ENCODE results near the gene ME3. TPM values are rescaled to one million over a fixed set of nuclear protein-coding genes. Genes with fewer than 3 reads are reported as not detected.

The ME3 gene
- total RNA-seq, 1 experiment from 2014 or later, result 83.8 TPM

DNA sequence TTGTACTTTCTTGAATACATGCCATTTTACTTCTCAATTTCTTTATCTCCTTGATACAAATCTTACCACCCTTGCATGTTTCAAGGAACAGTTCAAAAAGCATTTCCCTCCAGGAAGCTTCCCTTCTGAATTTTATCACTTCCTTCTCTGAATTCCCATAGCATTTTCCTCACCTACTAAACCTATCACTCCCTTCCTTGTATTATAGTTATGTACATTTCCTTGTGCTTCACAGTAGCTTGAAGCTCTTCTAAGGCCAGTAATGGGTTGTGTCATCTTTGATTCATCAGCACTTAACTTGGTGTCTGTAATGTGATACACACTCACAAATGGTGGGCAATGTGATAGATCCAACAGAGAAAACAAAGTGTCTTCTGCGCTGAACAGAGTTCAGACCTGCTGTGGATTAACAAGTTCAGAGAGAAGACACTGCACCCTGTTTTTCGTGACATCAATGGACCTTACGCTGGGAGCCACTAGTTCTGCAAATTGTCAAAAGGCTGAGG, 170.2 kb downstream of the ME3 start:
- POLR2A ChIA-PET (ENCODE audit: unreplicated experiment), result no interaction called here
- Histone ChIP-seq H3K9me2 (replicated peaks; ENCODE audit: low read length) (no peaks in the 10 kb centered on the region), H3K4me2 (ENCODE audit: low read length) (no peak overlapping the region), H3K9ac (ENCODE audit: low read length) (no peak overlapping the region), H3K9me3 (ENCODE audit: low read length) (no peaks in the 10 kb centered on the region), H2AFZ (ENCODE audit: low read length) (no peak overlapping the region), H3K27me3 (ENCODE audit: low read length) (no peaks in the 10 kb centered on the region), H3F3A (ENCODE audit: low read length, unreplicated experiment) (no peaks in the 10 kb centered on the region), H3K79me2 (ENCODE audit: low read length) (no peaks in the 10 kb centered on the region), H3K4me3 (ENCODE audit: low read length) (no peak overlapping the region), H4K20me1 (ENCODE audit: low read length) (no peaks in the 10 kb centered on the region), H3K36me3 (ENCODE audit: low read depth, low read length) (no peaks in the 10 kb centered on the region), H3K27ac (ENCODE audit: low read length) (0 out of 2 replicates have a peak overlapping the region, but pooled peaks have one; percentile 21), H3K4me1 (ENCODE audit: insufficient read depth, low read length) (peaks cover 2% of the 10 kb centered on the region)
- TF ChIP-seq EZH2 (IDR thresholded peaks at IDR 0.05; ENCODE audit: low read length, unreplicated experiment) (no peak), EZH2phosphoT487 (IDR thresholded peaks at IDR 0.05; ENCODE audit: borderline replicate concordance, low read length) (no peak)
- TF ChIP-seq, protein P1, sequence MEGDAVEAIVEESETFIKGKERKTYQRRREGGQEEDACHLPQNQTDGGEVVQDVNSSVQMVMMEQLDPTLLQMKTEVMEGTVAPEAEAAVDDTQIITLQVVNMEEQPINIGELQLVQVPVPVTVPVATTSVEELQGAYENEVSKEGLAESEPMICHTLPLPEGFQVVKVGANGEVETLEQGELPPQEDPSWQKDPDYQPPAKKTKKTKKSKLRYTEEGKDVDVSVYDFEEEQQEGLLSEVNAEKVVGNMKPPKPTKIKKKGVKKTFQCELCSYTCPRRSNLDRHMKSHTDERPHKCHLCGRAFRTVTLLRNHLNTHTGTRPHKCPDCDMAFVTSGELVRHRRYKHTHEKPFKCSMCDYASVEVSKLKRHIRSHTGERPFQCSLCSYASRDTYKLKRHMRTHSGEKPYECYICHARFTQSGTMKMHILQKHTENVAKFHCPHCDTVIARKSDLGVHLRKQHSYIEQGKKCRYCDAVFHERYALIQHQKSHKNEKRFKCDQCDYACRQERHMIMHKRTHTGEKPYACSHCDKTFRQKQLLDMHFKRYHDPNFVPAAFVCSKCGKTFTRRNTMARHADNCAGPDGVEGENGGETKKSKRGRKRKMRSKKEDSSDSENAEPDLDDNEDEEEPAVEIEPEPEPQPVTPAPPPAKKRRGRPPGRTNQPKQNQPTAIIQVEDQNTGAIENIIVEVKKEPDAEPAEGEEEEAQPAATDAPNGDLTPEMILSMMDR (conservative IDR thresholded peaks at IDR 0.05; ENCODE audit: low read depth, low read length), result no peak
- CTCF ChIA-PET, result no interaction called here
- BruUV-seq (replicated peaks), result no TSS peak
- intact Hi-C loops (cut with micrococcal nuclease), result no loop called here
- peak; percentile 9 for DNase-seq
- ATAC-seq, result no peak

DNA sequence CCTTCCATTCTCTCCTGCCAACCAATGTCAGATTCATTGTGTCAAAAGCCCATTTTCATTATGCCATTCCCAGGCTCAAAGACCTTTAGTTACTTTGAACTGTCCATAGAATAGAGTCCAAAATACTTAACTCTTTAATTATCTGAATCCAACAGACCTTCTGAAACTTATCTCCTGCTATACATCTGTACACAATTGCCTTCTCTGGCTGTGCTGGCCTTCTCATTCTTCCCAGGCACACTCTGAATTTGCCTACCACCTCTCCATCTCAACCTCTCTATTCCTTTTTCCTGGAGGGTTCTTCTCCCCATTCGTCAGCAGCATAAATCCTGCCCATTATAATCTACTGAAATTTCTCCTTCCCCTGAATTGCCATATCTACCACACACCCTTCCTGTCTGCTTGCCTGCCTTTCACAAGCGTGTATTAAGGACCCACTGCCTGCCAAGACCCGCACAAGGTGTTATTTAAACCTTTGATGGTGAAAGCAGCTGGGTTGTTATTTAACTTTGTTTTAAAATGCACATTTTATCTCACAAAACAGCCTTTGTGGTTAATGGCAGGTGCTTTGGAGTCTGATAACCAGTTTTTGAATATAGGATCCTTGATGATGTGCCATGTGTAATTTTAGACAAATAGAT, 171.8 kb downstream of the ME3 start:
- Histone ChIP-seq H3K9ac (ENCODE audit: low read length) (no peak overlapping the region), H3K4me2 (ENCODE audit: low read length) (no peak overlapping the region), H3K4me3 (ENCODE audit: low read length) (no peak overlapping the region), H3K9me2 (replicated peaks; ENCODE audit: low read length) (no peaks in the 10 kb centered on the region), H3K4me1 (ENCODE audit: insufficient read depth, low read length) (no peaks in the 10 kb centered on the region; the same call in 1 of the 2 replicates), H3K36me3 (ENCODE audit: low read depth, low read length) (no peaks in the 10 kb centered on the region), H2AFZ (ENCODE audit: low read length) (no peak overlapping the region), H3K9me3 (ENCODE audit: low read length) (no peaks in the 10 kb centered on the region), H3K27me3 (ENCODE audit: low read length) (no peaks in the 10 kb centered on the region), H4K20me1 (ENCODE audit: low read length) (no peaks in the 10 kb centered on the region), H3K79me2 (ENCODE audit: low read length) (no peaks in the 10 kb centered on the region), H3K27ac (ENCODE audit: low read length) (no peak overlapping the region), H3F3A (ENCODE audit: low read length, unreplicated experiment) (no peaks in the 10 kb centered on the region)
- POLR2A ChIA-PET (ENCODE audit: unreplicated experiment), result no interaction called here
- intact Hi-C loops (cut with micrococcal nuclease), result no loop called here
- TF ChIP-seq EZH2phosphoT487 (IDR thresholded peaks at IDR 0.05; ENCODE audit: borderline replicate concordance, low read length) (no peak), EZH2 (IDR thresholded peaks at IDR 0.05; ENCODE audit: low read length, unreplicated experiment) (no peak)
- TF ChIP-seq, protein P1 (conservative IDR thresholded peaks at IDR 0.05; ENCODE audit: low read depth, low read length), result no peak
- ATAC-seq (no peak), DNase-seq (no peak)
- BruUV-seq (replicated peaks), result no TSS peak
- CTCF ChIA-PET, result no interaction called here

DNA sequence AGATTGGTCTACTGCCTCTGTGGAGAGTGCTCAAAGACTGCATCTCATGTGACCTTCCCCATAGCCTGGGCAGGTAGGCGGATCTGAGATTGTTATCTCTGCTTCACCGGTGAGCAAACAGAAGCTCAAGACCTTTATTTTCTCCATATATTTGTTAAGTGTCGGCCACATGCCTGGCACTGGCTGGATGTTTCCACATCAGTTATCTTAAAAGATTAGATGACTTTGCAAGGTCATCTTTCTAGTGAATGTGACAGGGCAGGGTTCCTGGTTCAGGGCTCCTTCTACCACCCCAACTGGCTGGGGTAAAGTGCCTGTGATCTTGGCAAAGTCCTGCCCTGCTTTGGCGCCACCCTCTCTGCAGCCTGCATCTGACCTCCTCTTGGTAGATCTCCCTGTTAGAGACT, 172.7 kb downstream of the ME3 start:
- no peaks in the 10 kb centered on the region for H3K27me3 ChIP-seq (ENCODE audit: low read length)
- ATAC-seq (no peak), DNase-seq (peak; percentile 13)
- intact Hi-C loops (cut with micrococcal nuclease), result no loop called here
- no peak overlapping the region for H3K27ac ChIP-seq (ENCODE audit: low read length)
- TF ChIP-seq, protein P1 (conservative IDR thresholded peaks at IDR 0.05; ENCODE audit: low read depth, low read length), result no peak
- TF ChIP-seq EZH2phosphoT487 (IDR thresholded peaks at IDR 0.05; ENCODE audit: borderline replicate concordance, low read length), result no peak
- TF ChIP-seq EZH2 (IDR thresholded peaks at IDR 0.05; ENCODE audit: low read length, unreplicated experiment), result no peak
- H3K9ac ChIP-seq (ENCODE audit: low read length), result no peak overlapping the region
- no TSS peak for BruUV-seq (replicated peaks)
- ChIA-PET POLR2A (ENCODE audit: unreplicated experiment) (no interaction called here), CTCF (no interaction called here)
- no peak overlapping the region for H3K4me3 ChIP-seq (ENCODE audit: low read length)
- no peaks in the 10 kb centered on the region for H4K20me1 ChIP-seq (ENCODE audit: low read length)
- H3K4me2 ChIP-seq (ENCODE audit: low read length), result no peak overlapping the region
- H3K4me1 ChIP-seq (ENCODE audit: insufficient read depth, low read length), result no peaks in the 10 kb centered on the region; the same call in 1 of the 2 replicates
- H3K9me2 ChIP-seq (replicated peaks; ENCODE audit: low read length), result no peaks in the 10 kb centered on the region
- no peak overlapping the region for H2AFZ ChIP-seq (ENCODE audit: low read length)
- H3K9me3 ChIP-seq (ENCODE audit: low read length), result no peaks in the 10 kb centered on the region
- H3K36me3 ChIP-seq (ENCODE audit: low read depth, low read length), result no peaks in the 10 kb centered on the region
- no peaks in the 10 kb centered on the region for H3F3A ChIP-seq (ENCODE audit: low read length, unreplicated experiment)
- H3K79me2 ChIP-seq (ENCODE audit: low read length), result no peaks in the 10 kb centered on the region
